ENCODE measurements around the gene MRPS10.

DNA sequence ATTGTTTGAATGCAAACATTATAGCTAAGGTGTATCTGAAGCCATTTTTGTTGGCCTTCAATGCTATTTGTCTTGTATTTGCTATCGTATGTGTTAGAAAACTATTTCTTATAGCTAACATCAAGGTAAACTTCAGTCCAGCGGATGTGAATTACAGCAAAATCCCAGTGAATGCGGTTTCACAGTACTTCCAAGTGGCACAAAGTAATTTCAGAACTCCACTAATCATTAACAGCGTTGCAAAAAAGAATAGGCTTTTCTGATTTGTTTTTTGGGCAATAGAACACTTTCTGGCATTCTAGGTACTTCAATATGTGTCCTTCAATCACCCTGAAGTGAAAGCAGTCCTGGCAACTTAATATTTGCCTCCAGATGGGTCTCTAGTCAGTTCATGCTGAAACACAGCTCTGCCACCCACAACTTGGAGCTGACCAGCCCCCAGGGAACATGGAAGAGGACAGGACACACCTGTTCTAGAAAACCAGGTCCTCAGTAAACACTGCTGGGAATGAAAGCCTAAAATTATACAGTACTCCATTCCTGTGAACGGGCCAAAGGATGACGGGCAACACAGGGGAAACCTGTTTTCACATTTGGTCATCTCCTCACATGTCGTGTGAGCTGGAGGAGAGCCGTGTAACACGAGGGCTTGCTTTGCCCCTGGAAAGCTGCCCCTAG is 9.7 kb upstream of the MRPS10 start:
- TF ChIP-seq, protein P1, sequence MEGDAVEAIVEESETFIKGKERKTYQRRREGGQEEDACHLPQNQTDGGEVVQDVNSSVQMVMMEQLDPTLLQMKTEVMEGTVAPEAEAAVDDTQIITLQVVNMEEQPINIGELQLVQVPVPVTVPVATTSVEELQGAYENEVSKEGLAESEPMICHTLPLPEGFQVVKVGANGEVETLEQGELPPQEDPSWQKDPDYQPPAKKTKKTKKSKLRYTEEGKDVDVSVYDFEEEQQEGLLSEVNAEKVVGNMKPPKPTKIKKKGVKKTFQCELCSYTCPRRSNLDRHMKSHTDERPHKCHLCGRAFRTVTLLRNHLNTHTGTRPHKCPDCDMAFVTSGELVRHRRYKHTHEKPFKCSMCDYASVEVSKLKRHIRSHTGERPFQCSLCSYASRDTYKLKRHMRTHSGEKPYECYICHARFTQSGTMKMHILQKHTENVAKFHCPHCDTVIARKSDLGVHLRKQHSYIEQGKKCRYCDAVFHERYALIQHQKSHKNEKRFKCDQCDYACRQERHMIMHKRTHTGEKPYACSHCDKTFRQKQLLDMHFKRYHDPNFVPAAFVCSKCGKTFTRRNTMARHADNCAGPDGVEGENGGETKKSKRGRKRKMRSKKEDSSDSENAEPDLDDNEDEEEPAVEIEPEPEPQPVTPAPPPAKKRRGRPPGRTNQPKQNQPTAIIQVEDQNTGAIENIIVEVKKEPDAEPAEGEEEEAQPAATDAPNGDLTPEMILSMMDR (IDR thresholded peaks at IDR 0.05), result no peak
- no peak for TF ChIP-seq POLR2A (IDR thresholded peaks at IDR 0.05)
